HG02759 (cell line): ENCODE data around the gene TLCD3A.
"Not testable (repeated sequence)": the region's sequence is repeated elsewhere in the genome, so short reads cannot be mapped to it uniquely, and the experiment has no call there.

Experiments used
- ATAC-seq: cut with Tn5 transposase; IDR thresholded peaks from one replicate; pipeline ENCODE4 v1.9.1; 2021; ENCODE audit warnings: mild to moderate bottlenecking, moderate library complexity; ENCODE audit not compliant: unreplicated experiment

Gene TLCD3A

GRCh38 chr17:784143-784542 lies 51.7 kb downstream of the TLCD3A start:
- ATAC-seq = no peak

GRCh38 chr17:785901-786300 lies 53.5 kb downstream of the TLCD3A start:
- ATAC-seq = not testable (repeated sequence)

GRCh38 chr17:787641-788221 lies 55.3 kb downstream of the TLCD3A start:
- ATAC-seq = no peak

GRCh38 chr17:788551-788950 lies 56.2 kb downstream of the TLCD3A start:
- ATAC-seq = no peak

GRCh38 chr17:789160-789840 lies 56.9 kb downstream of the TLCD3A start:
- no peak for ATAC-seq

- not testable (repeated sequence) for ATAC-seq
Observed at GRCh38 chr17:789931-790873, 57.8 kb downstream of the TLCD3A start.

- ATAC-seq = not testable (repeated sequence)
Observed at GRCh38 chr17:790874-791247, 58.5 kb downstream of the TLCD3A start.

GRCh38 chr17:791829-792228 lies 59.4 kb downstream of the TLCD3A start:
- no peak for ATAC-seq

- ATAC-seq = no peak
Observed at GRCh38 chr17:792277-792676, 59.9 kb downstream of the TLCD3A start.
